ENCODE results near the gene TYW5.

TYW5 gene

DNA sequence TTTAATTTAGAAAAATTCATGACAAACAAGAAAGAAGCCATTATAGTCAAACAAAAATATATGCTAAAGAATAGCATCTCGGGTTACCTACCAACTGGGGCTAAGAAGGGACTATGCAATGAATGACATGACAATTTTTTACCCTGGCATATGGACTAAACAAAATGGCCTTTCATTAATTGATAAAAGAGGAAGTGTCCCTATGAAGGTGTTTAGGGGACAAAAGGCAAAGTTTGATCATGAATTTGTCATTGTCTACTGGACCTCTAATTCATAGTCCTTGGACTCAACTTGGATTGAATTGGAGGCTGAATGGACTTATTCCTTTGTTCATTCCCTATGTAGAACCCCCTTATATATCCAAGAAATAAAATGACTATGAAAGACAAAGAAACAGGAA lies 12.8 kb upstream of the TYW5 start:
- no peak for DNase-seq (ENCODE audit: low spot score)
- no peak overlapping the region for H3K27ac ChIP-seq
- CTCF ChIA-PET, result no interaction called here
- TF ChIP-seq, protein P1, sequence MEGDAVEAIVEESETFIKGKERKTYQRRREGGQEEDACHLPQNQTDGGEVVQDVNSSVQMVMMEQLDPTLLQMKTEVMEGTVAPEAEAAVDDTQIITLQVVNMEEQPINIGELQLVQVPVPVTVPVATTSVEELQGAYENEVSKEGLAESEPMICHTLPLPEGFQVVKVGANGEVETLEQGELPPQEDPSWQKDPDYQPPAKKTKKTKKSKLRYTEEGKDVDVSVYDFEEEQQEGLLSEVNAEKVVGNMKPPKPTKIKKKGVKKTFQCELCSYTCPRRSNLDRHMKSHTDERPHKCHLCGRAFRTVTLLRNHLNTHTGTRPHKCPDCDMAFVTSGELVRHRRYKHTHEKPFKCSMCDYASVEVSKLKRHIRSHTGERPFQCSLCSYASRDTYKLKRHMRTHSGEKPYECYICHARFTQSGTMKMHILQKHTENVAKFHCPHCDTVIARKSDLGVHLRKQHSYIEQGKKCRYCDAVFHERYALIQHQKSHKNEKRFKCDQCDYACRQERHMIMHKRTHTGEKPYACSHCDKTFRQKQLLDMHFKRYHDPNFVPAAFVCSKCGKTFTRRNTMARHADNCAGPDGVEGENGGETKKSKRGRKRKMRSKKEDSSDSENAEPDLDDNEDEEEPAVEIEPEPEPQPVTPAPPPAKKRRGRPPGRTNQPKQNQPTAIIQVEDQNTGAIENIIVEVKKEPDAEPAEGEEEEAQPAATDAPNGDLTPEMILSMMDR (conservative IDR thresholded peaks at IDR 0.05; ENCODE audit: low read depth), result no peak
- POLR2A ChIA-PET (ENCODE audit: low non-redundant PET), result no interaction called here

DNA sequence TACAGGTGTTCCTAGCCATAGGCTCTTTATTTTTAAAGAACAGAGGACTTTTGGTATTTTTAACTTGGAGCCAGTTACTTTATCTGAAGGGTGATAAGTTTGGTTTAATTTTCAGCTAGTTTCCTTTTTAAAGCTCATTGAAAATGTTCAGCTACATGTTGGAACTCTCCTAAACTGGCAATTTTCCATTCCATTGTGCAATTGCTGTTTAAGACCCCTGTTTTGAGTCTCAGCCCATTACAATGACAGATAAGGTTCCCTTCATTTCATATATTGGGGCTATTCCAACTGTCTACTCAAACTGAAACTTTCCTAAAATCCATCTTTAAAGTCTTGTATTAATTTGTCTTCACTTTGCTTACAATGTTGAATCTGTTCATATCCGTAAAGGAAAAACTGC lies 11.7 kb upstream of the TYW5 start:
- ChIA-PET CTCF (no interaction called here), POLR2A (ENCODE audit: low non-redundant PET) (no interaction called here)
- DNase-seq (ENCODE audit: low spot score), result no peak
- TF ChIP-seq, protein P1 (conservative IDR thresholded peaks at IDR 0.05; ENCODE audit: low read depth), result no peak
- H3K27ac ChIP-seq, result no peak overlapping the region

DNA sequence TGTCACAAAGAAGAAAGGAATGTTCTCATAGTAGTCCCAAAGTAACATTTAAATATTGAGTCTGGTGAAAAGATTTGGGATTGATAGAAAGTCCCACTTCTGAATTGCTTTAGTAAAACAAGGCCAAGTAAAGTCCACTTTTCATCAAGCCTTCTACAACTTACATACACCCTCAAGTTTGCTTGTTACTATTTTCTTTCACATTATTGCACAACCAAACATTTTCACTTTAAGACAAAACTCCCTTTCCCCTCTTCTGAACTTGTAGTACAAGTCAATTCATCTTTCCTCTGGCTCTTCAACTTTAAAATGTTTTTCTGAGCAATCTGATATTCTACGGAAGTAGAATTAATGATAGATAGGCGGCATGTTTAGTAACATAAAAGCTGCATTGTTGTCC lies 11.1 kb upstream of the TYW5 start:
- DNase-seq (ENCODE audit: low spot score), result no peak
- ChIA-PET POLR2A (ENCODE audit: low non-redundant PET) (no interaction called here), CTCF (no interaction called here)
- H3K27ac ChIP-seq, result no peak overlapping the region
- TF ChIP-seq, protein P1 (conservative IDR thresholded peaks at IDR 0.05; ENCODE audit: low read depth), result no peak

DNA sequence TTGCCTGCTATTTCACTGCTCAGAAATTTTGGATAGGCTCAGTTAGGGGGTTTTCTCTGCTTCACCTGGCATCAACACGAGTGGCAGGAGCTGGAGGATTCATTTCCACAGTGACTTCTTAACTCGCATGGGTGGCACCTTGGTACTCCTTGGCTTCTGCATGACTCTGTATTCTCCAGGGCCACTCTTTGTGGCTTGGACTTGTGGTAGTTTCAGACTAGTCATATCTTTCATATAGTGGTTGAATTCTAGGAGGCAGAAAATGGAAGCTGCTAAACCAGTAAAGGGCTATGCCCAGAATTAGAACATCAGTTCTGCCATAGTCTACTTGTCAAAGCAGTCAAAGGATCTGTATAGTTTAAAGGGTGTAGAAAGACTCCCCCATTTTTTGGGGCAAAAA lies 6.9 kb upstream of the TYW5 start:
- DNase-seq (ENCODE audit: low spot score), result no peak
- TF ChIP-seq, protein P1 (conservative IDR thresholded peaks at IDR 0.05; ENCODE audit: low read depth), result no peak
- H3K27ac ChIP-seq, result no peak overlapping the region
- CTCF ChIA-PET, result no interaction called here
- POLR2A ChIA-PET (ENCODE audit: low non-redundant PET), result no interaction called here

DNA sequence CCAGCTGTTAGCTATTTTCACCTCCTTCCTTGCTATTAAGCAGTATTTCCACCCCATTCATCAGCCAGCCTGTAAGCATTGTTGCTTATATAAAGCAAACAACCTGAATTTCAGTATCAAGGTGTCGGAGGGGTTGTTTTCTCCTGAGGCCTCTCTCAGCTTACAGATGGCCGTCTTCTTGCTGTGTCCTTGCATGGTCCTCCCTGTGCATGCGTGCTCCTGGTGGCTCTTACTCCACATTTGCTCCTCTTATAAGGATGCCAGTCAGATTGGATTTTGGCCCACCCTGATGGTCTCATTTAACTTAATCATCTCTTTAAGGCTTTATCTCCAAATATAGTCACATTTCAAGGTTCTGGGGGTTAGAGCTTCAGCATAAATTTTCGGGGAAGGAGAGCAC lies 2.7 kb upstream of the TYW5 start:
- TF ChIP-seq, protein P1 (conservative IDR thresholded peaks at IDR 0.05; ENCODE audit: low read depth), result no peak
- POLR2A ChIA-PET (ENCODE audit: low non-redundant PET), result no interaction called here
- CTCF ChIA-PET, result interaction anchor here (1.0 kb wide), 1 partner anchor 13 kb away, joined by 3 read pairs; no protein-coding TSS in a partner anchor
- no peak for DNase-seq (ENCODE audit: low spot score)
- H3K27ac ChIP-seq, result no peak overlapping the region

DNA sequence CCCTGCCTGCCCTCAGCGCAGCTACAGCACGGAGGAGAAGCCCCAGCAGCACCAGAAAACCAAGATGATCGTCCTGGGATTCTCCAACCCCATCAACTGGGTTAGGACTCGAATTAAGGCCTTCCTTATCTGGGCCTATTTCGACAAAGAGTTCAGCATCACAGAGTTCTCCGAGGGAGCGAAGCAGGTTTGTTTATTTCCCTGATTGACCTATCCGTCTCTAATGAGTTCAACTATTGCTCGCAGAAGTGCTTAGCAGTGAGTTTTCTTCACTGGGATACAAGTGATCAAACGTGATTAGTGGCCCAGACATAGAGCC lies 730 bp upstream of the TYW5 start:
- peak overlapping the region; percentile 95 for H3K27ac ChIP-seq
- no peak for DNase-seq (ENCODE audit: low spot score)
- POLR2A ChIA-PET (ENCODE audit: low non-redundant PET), result no interaction called here

More for the DNA sequence above, 730 bp upstream of the TYW5 start:
- TF ChIP-seq, protein P1 (conservative IDR thresholded peaks at IDR 0.05; ENCODE audit: low read depth), result no peak
- CTCF ChIA-PET, result no interaction called here

Measured in RWPE1 (cell line).